Fibroblast of lung (primary cell): ENCODE data around the gene DHFR. TPM values are rescaled to one million over a fixed set of nuclear protein-coding genes. Genes with fewer than 3 reads are reported as not detected.

Source experiments
- DNase-seq, 2 donors: peaks; one replicate each; pipeline versions ENCODE4 v3.0.0 to v3.0.0-alpha.2; 2010; ENCODE audit warnings: low read depth in 2 of 2
- H2AFZ ChIP-seq: 2 replicates; pipeline ENCODE4 v1.5.1; 2012; ENCODE audit warnings: low read length, control low read depth, inconsistent platforms
- H3K27ac ChIP-seq: 2 replicates; pipeline ENCODE4 v1.5.1; 2011; ENCODE audit warnings: low read length, control low read depth; ENCODE audit not compliant: insufficient read depth
- H3K27me3 ChIP-seq: 2 replicates; pipeline ENCODE4 v1.5.1; 2011; ENCODE audit warnings: mild to moderate bottlenecking, low read length; ENCODE audit not compliant: control insufficient read depth, insufficient read depth
- H3K36me3 ChIP-seq: 2 replicates; pipeline ENCODE4 v1.5.1; 2011; ENCODE audit warnings: low read length; ENCODE audit not compliant: control insufficient read depth, insufficient read depth
- H3K4me1 ChIP-seq: 2 replicates; pipeline ENCODE4 v1.5.1; 2011; ENCODE audit warnings: low read length; ENCODE audit not compliant: control insufficient read depth, insufficient read depth; ENCODE audit errors: extremely low read depth
- H3K4me2 ChIP-seq: 2 replicates; pipeline ENCODE4 v1.5.1; 2011; ENCODE audit warnings: low read length, control low read depth; ENCODE audit not compliant: insufficient read depth; ENCODE audit errors: extremely low read depth
- H3K4me3 ChIP-seq, 4 experiments: fragments of 200-600 bp in 1 of 4; sonication (generic) in 1 of 4; replicated peaks in 1 of 4; 2 replicates each; pipeline ENCODE4 v1.5.1; 2011 to 2016; ENCODE audit warnings: low read length in 4 of 4, low read depth in 3 of 4, mild to moderate bottlenecking in 3 of 4, control low read depth in 2 of 4, inconsistent platforms in 1 of 4, mixed read lengths in 1 of 4; ENCODE audit not compliant: insufficient read depth in 1 of 4; ENCODE audit errors: control extremely low read depth in 1 of 4
- H3K79me2 ChIP-seq: 2 replicates; pipeline ENCODE4 v1.5.1; 2012; ENCODE audit warnings: mild to moderate bottlenecking, low read length, inconsistent platforms; ENCODE audit not compliant: control insufficient read depth, insufficient read depth
- H3K9ac ChIP-seq: 2 replicates; pipeline ENCODE4 v1.5.1; 2011; ENCODE audit warnings: mild to moderate bottlenecking, low read length, control low read depth; ENCODE audit not compliant: insufficient read depth
- H3K9me3 ChIP-seq: 2 replicates; pipeline ENCODE4 v1.5.1; 2012; ENCODE audit warnings: low read depth, low read length; ENCODE audit not compliant: control insufficient read depth, insufficient read depth
- H4K20me1 ChIP-seq: 2 replicates; pipeline ENCODE4 v1.5.1; 2011; ENCODE audit warnings: low read length; ENCODE audit not compliant: control insufficient read depth, insufficient read depth; ENCODE audit errors: extremely low read depth
- CTCF ChIP-seq, 2 donors: IDR thresholded peaks in 1 of 2; conservative IDR thresholded peaks in 1 of 2; 1 replicate in 1 of 2; 2 replicates in 1 of 2; pipeline ENCODE4 v1.5.1; 2011 to 2012; ENCODE audit warnings: low read length in 2 of 2, control low read depth in 1 of 2, inconsistent platforms in 1 of 2, low read depth in 1 of 2, mild to moderate bottlenecking in 1 of 2
- EZH2 ChIP-seq: IDR thresholded peaks from 2 replicates; pipeline ENCODE4 v1.5.1; 2012; ENCODE audit warnings: low read length, control low read depth, mild to moderate bottlenecking; ENCODE audit errors: missing control alignments
- polyA minus RNA-seq: library from RNA; depleted of rRNA, polyadenylated mRNA; stranded (reverse); fragments of >200 nt; gene quantifications from 2 replicates; pipeline ENCODE4 v1.2.3, GENCODE V29; 2011; ENCODE audit warnings: low replicate concordance
- polyA plus RNA-seq, 2 donors: library from polyadenylated mRNA; depleted of rRNA in 1 of 2; stranded (reverse) in 1 of 2; unstranded in 1 of 2; fragments of >200 nt; gene quantifications; 2 replicates each; pipeline ENCODE4 v1.2.1, GENCODE V29; 2011 to 2012; ENCODE audit warnings: missing spikeins in 1 of 2
- total RNA-seq: library from RNA; depleted of rRNA; stranded (reverse); fragments of >200 nt; gene quantifications from 2 replicates; pipeline ENCODE4 v1.2.1, GENCODE V29; 2014

The DHFR gene
- 4.4 and 9.7 TPM in 2 replicates for total RNA-seq
- 22.2 and 55.3 TPM in 2 replicates for polyA plus RNA-seq
- 16.1 and 36.0 TPM in 2 replicates for polyA plus RNA-seq (2012)
- polyA minus RNA-seq: 3.1 and 9.2 TPM in 2 replicates

DNA sequence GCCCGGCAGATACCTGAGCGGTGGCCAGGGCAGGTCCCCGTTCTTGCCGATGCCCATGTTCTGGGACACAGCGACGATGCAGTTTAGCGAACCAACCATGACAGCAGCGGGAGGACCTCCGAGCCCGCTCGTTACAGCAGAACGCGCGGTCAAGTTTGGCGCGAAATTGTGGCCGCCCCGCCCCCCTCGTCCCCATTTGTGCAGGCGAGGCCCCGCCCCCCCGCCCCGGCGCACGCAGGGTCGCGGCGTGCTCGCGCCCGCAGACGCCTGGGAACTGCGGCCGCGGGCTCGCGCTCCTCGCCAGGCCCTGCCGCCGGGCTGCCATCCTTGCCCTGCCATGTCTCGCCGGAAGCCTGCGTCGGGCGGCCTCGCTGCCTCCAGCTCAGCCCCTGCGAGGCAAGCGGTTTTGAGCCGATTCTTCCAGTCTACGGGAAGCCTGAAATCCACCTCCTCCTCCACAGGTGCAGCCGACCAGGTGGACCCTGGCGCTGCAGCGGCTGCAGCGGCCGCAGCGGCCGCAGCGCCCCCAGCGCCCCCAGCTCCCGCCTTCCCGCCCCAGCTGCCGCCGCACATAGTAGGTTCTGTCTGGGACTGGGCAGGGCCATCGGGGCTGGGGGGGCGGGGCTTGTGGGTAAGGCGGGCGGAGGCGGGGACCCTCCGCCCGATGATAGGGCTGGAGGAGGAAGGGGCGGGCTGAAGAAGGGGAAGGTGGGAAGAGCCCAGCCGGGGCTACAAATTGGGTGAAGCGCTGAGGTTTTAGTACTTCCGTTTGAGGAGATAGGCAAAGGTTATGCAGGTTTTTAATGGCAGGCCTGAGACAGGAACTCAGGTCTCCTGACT is at the start of gene DHFR, which contains the start of gene MSH3:
Gene DHFR (minus strand): TSS at position 593 of the 840 bp plus-strand sequence. CDS start 494 bp downstream, at position 99.
Gene MSH3 (plus strand): TSS at position 262 of the 840 bp plus-strand sequence. CDS start 76 bp downstream, at position 338.
- Histone ChIP-seq H3K27ac (peak within 1 kb of the TSS; percentile 75), H3K4me2 (peak within 1 kb of the TSS; percentile 88), H3K79me2 (peaks cover 12% of the 10 kb centered on the region), H3K36me3 (peaks cover under 1% of the 10 kb centered on the region), H3K27me3 (no peaks in the 10 kb centered on the region), H3K4me1 (no peaks in the 10 kb centered on the region), H2AFZ (peak within 1 kb of the TSS; percentile 89), H3K4me3 (peak within 1 kb of the TSS; percentile 65 to 89 (median 83)), H4K20me1 (no peaks in the 10 kb centered on the region), H3K9me3 (no peaks in the 10 kb centered on the region), H3K9ac (peak within 1 kb of the TSS; percentile 88)
- no peak for TF ChIP-seq EZH2
- no peak for TF ChIP-seq CTCF (conservative IDR thresholded peaks at IDR 0.05 in 1 of 2, IDR thresholded peaks at IDR 0.05 in 1 of 2; ENCODE audit: low read depth in 1 of 2, low read length in 2 of 2)
- DNase-seq: peak; percentile 88

GRCh38 chr5:80704221-80704620 is 49.4 kb upstream of the DHFR start:
- Histone ChIP-seq H2AFZ (no peak overlapping the region), H3K9me3 (no peaks in the 10 kb centered on the region), H3K27ac (no peak overlapping the region), H3K9ac (no peak overlapping the region), H3K4me2 (no peak overlapping the region), H3K27me3 (no peaks in the 10 kb centered on the region), H3K4me1 (no peaks in the 10 kb centered on the region), H3K36me3 (no peaks in the 10 kb centered on the region), H3K4me3 (no peak overlapping the region), H4K20me1 (no peaks in the 10 kb centered on the region), H3K79me2 (no peaks in the 10 kb centered on the region)
- no peak for TF ChIP-seq EZH2
- no peak for TF ChIP-seq CTCF (conservative IDR thresholded peaks at IDR 0.05 in 1 of 2, IDR thresholded peaks at IDR 0.05 in 1 of 2; ENCODE audit: low read depth in 1 of 2, low read length in 2 of 2)
- no peak for DNase-seq

DNA sequence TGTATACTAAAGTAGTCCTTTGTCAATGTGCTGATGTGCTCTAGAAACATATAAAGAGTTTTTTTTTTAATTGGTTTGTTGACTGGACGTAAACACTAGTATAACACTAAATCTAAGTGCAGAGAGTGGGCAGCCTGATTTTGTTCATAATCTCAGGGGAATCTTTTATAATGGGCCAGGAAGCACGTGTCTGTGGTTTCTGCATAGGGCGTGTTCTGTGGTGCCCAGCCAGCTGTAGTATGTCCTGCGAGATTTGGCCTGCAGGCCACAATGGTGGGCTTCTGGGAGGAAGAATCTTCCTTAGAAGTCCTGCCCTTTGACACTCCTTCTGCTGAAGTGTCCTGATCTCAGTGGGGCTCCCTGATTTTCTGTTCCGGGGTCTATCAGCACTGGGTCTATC is 49.0 kb upstream of the DHFR start:
- H2AFZ ChIP-seq: no peak overlapping the region
- no peaks in the 10 kb centered on the region for H4K20me1 ChIP-seq
- H3K36me3 ChIP-seq: no peaks in the 10 kb centered on the region
- DNase-seq: no peak
- H3K79me2 ChIP-seq: no peaks in the 10 kb centered on the region
- H3K4me2 ChIP-seq: no peak overlapping the region
- TF ChIP-seq EZH2: no peak
- no peak for TF ChIP-seq CTCF (conservative IDR thresholded peaks at IDR 0.05 in 1 of 2, IDR thresholded peaks at IDR 0.05 in 1 of 2; ENCODE audit: low read depth in 1 of 2, low read length in 2 of 2)
- H3K9me3 ChIP-seq: no peaks in the 10 kb centered on the region
- H3K27ac ChIP-seq: no peak overlapping the region
- no peaks in the 10 kb centered on the region for H3K27me3 ChIP-seq
- no peaks in the 10 kb centered on the region for H3K4me1 ChIP-seq
- no peak overlapping the region for H3K4me3 ChIP-seq
- no peak overlapping the region for H3K9ac ChIP-seq
